ENCODE data around the gene ITSN1.

The ITSN1 gene

GRCh38 chr21:33642896-33643657 is 776 bp downstream of the ITSN1 start:
- Mint-ChIP-seq H3K4me1 (peaks cover 14% of the 10 kb centered on the region), H3K27ac (peak overlapping the region; percentile 80 to 91 (median 86)), H3K9me3 (no peaks in the 10 kb centered on the region), H3K27me3 (ENCODE audit: low read depth) (no peaks in the 10 kb centered on the region), H3K4me3 (peak overlapping the region; percentile 93 to 99 (median 99)), H3K36me3 (ENCODE audit: low read depth) (peaks cover 4% of the 10 kb centered on the region)
- TF ChIP-seq, protein P1, sequence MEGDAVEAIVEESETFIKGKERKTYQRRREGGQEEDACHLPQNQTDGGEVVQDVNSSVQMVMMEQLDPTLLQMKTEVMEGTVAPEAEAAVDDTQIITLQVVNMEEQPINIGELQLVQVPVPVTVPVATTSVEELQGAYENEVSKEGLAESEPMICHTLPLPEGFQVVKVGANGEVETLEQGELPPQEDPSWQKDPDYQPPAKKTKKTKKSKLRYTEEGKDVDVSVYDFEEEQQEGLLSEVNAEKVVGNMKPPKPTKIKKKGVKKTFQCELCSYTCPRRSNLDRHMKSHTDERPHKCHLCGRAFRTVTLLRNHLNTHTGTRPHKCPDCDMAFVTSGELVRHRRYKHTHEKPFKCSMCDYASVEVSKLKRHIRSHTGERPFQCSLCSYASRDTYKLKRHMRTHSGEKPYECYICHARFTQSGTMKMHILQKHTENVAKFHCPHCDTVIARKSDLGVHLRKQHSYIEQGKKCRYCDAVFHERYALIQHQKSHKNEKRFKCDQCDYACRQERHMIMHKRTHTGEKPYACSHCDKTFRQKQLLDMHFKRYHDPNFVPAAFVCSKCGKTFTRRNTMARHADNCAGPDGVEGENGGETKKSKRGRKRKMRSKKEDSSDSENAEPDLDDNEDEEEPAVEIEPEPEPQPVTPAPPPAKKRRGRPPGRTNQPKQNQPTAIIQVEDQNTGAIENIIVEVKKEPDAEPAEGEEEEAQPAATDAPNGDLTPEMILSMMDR (IDR thresholded peaks at IDR 0.05; ENCODE audit: unreplicated experiment in 3 of 3): no peak

- Mint-ChIP-seq H3K4me3 (peak overlapping the region; percentile 93 to 99 (median 99)), H3K36me3 (ENCODE audit: low read depth) (peaks cover 4% of the 10 kb centered on the region), H3K4me1 (peaks cover 14% of the 10 kb centered on the region), H3K27me3 (ENCODE audit: low read depth) (no peaks in the 10 kb centered on the region), H3K27ac (peak overlapping the region; percentile 80 to 91 (median 86)), H3K9me3 (no peaks in the 10 kb centered on the region)
- TF ChIP-seq, protein P1 (IDR thresholded peaks at IDR 0.05; ENCODE audit: unreplicated experiment in 3 of 3): no peak
Measured at GRCh38 chr21:33643658-33644311, 1.5 kb downstream of the ITSN1 start.

DNA sequence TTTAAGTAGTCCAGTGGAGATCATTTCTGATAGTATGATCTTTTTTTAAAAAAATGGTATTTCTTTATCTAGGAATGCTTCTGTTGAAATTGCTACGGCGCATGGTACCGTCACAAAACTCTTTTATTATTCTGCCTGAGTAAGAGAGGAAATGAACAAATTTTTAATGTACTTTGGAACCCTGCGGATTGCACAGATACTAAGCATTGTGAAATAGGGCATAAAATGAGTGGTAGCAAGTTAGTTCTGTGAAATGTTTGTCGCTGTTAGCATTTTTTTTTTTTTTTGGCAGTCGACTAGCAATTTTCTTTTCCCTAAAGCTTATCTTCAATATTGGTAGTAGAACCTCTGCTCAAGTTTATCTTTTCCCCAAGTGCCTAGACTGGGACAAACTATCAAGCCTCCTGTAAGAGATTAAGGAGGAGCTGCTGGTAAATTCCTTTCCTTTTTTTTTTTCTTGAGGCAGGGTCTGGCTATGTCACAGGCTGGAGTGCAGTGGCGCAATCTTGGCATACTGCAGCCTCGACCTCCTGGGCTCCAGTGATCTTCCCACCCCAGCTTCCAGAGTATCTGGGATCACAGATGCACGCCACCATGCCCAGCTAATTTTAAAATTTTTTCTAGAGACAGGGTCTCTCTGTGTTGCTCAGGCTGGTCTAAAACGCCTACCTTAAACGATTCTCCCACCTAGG is 2.2 kb downstream of the ITSN1 start:
- H3K36me3 Mint-ChIP-seq (ENCODE audit: low read depth): no peaks in the 10 kb centered on the region
- H3K4me3 Mint-ChIP-seq: peak overlapping the region; percentile 93 to 99 (median 99)
- no peaks in the 10 kb centered on the region for H3K27me3 Mint-ChIP-seq (ENCODE audit: low read depth)
- TF ChIP-seq, protein P1 (IDR thresholded peaks at IDR 0.05; ENCODE audit: unreplicated experiment in 3 of 3): no peak
- H3K4me1 Mint-ChIP-seq: peaks cover 17% of the 10 kb centered on the region
- H3K27ac Mint-ChIP-seq: peak overlapping the region; percentile 48 to 91 (median 80)
- H3K9me3 Mint-ChIP-seq: no peaks in the 10 kb centered on the region

DNA sequence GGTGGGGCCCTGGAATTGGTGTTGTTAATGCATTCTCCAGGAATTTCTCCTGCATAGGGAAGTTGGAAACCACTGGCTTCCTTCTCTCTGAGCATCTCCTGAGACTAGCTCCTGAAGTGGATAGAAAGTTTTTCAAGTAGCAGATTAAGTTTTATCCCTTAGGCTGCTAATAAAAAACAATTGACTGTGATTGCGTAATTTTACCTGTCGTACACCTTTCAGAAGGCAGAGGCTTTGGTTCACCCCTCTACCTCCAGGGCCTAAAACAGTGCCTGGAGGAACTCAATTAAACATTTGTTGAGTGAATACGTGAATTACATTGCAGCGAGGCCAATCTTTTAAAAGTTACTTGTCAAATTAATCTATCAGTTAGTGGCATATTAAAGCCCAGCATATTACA is 3.4 kb downstream of the ITSN1 start:
- no peak overlapping the region for H3K4me3 Mint-ChIP-seq
- no peaks in the 10 kb centered on the region for H3K9me3 Mint-ChIP-seq
- TF ChIP-seq, protein P1 (IDR thresholded peaks at IDR 0.05; ENCODE audit: unreplicated experiment in 3 of 3): no peak
- no peaks in the 10 kb centered on the region for H3K36me3 Mint-ChIP-seq (ENCODE audit: low read depth)
- H3K4me1 Mint-ChIP-seq: peaks cover 25% of the 10 kb centered on the region
- H3K27ac Mint-ChIP-seq: no peak overlapping the region
- H3K27me3 Mint-ChIP-seq (ENCODE audit: low read depth): no peaks in the 10 kb centered on the region

DNA sequence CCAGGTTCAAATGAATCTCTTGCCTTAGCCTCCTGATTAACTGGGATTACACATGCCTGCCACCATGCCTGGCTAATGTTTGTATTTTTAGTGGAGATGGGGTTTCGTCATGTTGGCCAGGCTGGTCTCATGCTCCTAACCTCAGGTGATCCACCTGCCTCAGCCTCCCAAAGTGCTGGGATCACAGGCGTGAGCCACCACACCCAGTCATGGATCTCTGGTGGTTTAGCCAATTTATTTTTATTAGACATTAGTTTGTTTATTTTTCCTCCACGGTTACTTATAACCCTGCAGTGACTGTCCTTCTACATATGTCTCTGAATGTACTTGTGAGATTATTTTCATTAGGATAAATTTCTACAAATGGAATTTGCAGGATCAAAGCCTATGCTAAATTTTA is 5.3 kb downstream of the ITSN1 start:
- no peaks in the 10 kb centered on the region for H3K27me3 Mint-ChIP-seq (ENCODE audit: low read depth)
- H3K4me3 Mint-ChIP-seq: no peak overlapping the region
- H3K27ac Mint-ChIP-seq: no peak overlapping the region
- no peaks in the 10 kb centered on the region for H3K9me3 Mint-ChIP-seq
- peaks cover 41% of the 10 kb centered on the region for H3K4me1 Mint-ChIP-seq
- TF ChIP-seq, protein P1 (IDR thresholded peaks at IDR 0.05; ENCODE audit: unreplicated experiment in 3 of 3): no peak
- H3K36me3 Mint-ChIP-seq (ENCODE audit: low read depth): no peaks in the 10 kb centered on the region
